ENCODE data around the gene CTDSPL.

- TF ChIP-seq, protein P1, sequence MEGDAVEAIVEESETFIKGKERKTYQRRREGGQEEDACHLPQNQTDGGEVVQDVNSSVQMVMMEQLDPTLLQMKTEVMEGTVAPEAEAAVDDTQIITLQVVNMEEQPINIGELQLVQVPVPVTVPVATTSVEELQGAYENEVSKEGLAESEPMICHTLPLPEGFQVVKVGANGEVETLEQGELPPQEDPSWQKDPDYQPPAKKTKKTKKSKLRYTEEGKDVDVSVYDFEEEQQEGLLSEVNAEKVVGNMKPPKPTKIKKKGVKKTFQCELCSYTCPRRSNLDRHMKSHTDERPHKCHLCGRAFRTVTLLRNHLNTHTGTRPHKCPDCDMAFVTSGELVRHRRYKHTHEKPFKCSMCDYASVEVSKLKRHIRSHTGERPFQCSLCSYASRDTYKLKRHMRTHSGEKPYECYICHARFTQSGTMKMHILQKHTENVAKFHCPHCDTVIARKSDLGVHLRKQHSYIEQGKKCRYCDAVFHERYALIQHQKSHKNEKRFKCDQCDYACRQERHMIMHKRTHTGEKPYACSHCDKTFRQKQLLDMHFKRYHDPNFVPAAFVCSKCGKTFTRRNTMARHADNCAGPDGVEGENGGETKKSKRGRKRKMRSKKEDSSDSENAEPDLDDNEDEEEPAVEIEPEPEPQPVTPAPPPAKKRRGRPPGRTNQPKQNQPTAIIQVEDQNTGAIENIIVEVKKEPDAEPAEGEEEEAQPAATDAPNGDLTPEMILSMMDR (IDR thresholded peaks at IDR 0.05), result no peak
- TF ChIP-seq EZH2 (IDR thresholded peaks at IDR 0.05), result no peak
- no peak for TF ChIP-seq EZH2phosphoT487 (IDR thresholded peaks at IDR 0.05)
These were observed 111.8 kb downstream of the CTDSPL start for GRCh38 chr3:37973246-37974054.

Data from neural progenitor cell (in vitro differentiated cells).